Astrocyte (in vitro differentiated cells and primary cell): ENCODE measurements around the gene VPS41.

Experiments
- CTCF ChIP-seq: IDR thresholded peaks from 2 replicates; pipeline ENCODE4 v1.5.1; 2011; ENCODE audit warnings: low read depth, mild to moderate bottlenecking, inconsistent platforms, low read length, moderate library complexity; ENCODE audit not compliant: insufficient read depth
- EZH2 ChIP-seq: IDR thresholded peaks from 2 replicates; pipeline ENCODE4 v1.6.1; 2012; ENCODE audit warnings: mild to moderate bottlenecking, low read length, inconsistent platforms; ENCODE audit not compliant: insufficient read depth

DNA sequence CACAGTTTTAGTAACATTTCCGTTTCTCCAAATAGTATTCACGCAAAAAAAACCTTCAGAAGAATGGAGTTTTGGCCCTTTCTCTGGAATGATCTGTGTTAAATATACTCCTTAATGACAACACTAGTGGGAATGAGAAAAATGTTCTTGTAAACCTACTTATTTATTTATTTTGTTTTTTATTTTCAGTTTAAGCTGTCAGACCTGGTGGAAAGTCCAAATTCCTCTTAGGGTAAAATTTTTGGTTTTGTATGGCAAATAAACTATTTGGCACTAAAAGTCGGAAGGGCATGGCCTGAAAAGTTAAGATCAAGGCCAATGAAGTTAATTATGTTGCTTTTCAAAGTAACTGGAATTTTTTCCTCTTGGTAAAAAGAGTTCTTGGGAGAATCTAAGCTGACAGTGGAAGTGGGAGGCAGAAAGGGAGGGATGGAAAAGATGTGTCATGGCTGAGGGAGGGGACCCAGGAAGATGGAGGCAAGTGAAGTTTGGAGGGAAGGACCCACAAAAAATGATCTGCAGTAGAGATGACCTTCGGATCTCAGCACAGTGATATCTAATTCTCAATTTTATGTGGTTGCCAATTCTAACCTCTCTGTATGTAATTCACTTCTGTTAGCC is 33.5 kb upstream of the VPS41 start:
- TF ChIP-seq CTCF (no peak), EZH2 (no peak)
